GM23338 (cell line): Measurements from ENCODE around the gene GRIN3A.

Experiments used
- CREB1 ChIP-seq: fragments of 250-450 bp; sonication (Bioruptor Pico); IDR thresholded peaks from 2 replicates; pipeline ENCODE4 v1.5.0; 2020; ENCODE audit warnings: low read depth, mild to moderate bottlenecking, moderate library complexity
- EZH2 ChIP-seq: fragments of 200-600 bp; sonication (generic); IDR thresholded peaks from one replicate; pipeline ENCODE4 v1.8.0; 2017; ENCODE audit warnings: antibody characterized with exemption, mild to moderate bottlenecking, low read depth; ENCODE audit not compliant: unreplicated experiment
- EZH2phosphoT487 ChIP-seq: fragments of 200-600 bp; sonication (generic); IDR thresholded peaks from one replicate; pipeline ENCODE4 v1.8.1; 2018; ENCODE audit warnings: antibody characterized with exemption; ENCODE audit not compliant: unreplicated experiment
- JUNB ChIP-seq: IDR thresholded peaks from one replicate; pipeline ENCODE4 v1.6.1; 2016; ENCODE audit warnings: antibody characterized with exemption; ENCODE audit not compliant: unreplicated experiment
- POLR2AphosphoS5 ChIP-seq: IDR thresholded peaks from 2 replicates; pipeline ENCODE4 v1.6.1; 2016; ENCODE audit warnings: antibody characterized with exemption, low read depth
- STAT1 ChIP-seq: IDR thresholded peaks from one replicate; pipeline ENCODE4 v1.6.1; 2016; ENCODE audit warnings: antibody characterized with exemption; ENCODE audit not compliant: unreplicated experiment
- ZNF114 ChIP-seq: fragments of 250-450 bp; sonication (Bioruptor Pico); IDR thresholded peaks from 2 replicates; pipeline ENCODE4 v1.5.0; 2020; ENCODE audit warnings: mild to moderate bottlenecking, moderate library complexity
- ZNF331 ChIP-seq: fragments of 250-450 bp; sonication (Bioruptor Pico); IDR thresholded peaks from 2 replicates; pipeline ENCODE4 v1.5.0; 2020; ENCODE audit warnings: low read depth, mild to moderate bottlenecking, moderate library complexity
- TF ChIP-seq, protein P1 (sequence below), 2 experiments: fragments of 200-600 bp in 1 of 2; sonication (generic) in 1 of 2; conservative IDR thresholded peaks; 2 replicates each; pipeline versions ENCODE4 v1.5.1 to v1.6.1; 2016 to 2017; ENCODE audit warnings: antibody characterized with exemption in 2 of 2, low read depth in 2 of 2, mild to moderate bottlenecking in 2 of 2, moderate library complexity in 1 of 2
- TF ChIP-seq, protein P2 (sequence below): IDR thresholded peaks from one replicate; pipeline ENCODE4 v1.6.1; 2018; ENCODE audit warnings: antibody characterized with exemption; ENCODE audit not compliant: unreplicated experiment

DNA sequence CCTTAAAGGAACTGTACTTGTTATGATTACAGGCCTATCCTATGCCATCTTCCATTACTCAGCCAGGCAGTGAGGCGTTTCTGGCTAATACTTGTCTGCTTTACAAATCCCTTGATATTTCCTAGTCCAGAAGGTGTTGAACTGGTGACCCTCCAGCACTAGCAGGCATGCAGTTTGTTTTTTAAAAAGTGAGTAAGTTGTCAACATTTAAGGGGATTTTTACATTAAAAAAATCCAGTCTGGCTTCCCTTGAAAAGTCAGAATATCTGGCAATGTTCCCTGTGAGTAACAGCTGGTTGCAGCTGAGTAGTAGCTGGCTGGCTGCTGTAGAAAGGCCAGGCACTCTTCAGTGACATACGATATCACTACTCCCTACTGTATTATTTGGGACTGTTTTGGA, 21.8 kb downstream of the GRIN3A start:
- TF ChIP-seq, protein P1, sequence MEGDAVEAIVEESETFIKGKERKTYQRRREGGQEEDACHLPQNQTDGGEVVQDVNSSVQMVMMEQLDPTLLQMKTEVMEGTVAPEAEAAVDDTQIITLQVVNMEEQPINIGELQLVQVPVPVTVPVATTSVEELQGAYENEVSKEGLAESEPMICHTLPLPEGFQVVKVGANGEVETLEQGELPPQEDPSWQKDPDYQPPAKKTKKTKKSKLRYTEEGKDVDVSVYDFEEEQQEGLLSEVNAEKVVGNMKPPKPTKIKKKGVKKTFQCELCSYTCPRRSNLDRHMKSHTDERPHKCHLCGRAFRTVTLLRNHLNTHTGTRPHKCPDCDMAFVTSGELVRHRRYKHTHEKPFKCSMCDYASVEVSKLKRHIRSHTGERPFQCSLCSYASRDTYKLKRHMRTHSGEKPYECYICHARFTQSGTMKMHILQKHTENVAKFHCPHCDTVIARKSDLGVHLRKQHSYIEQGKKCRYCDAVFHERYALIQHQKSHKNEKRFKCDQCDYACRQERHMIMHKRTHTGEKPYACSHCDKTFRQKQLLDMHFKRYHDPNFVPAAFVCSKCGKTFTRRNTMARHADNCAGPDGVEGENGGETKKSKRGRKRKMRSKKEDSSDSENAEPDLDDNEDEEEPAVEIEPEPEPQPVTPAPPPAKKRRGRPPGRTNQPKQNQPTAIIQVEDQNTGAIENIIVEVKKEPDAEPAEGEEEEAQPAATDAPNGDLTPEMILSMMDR (conservative IDR thresholded peaks at IDR 0.05; ENCODE audit: low read depth in 2 of 2), result no peak
- TF ChIP-seq, protein P2, sequence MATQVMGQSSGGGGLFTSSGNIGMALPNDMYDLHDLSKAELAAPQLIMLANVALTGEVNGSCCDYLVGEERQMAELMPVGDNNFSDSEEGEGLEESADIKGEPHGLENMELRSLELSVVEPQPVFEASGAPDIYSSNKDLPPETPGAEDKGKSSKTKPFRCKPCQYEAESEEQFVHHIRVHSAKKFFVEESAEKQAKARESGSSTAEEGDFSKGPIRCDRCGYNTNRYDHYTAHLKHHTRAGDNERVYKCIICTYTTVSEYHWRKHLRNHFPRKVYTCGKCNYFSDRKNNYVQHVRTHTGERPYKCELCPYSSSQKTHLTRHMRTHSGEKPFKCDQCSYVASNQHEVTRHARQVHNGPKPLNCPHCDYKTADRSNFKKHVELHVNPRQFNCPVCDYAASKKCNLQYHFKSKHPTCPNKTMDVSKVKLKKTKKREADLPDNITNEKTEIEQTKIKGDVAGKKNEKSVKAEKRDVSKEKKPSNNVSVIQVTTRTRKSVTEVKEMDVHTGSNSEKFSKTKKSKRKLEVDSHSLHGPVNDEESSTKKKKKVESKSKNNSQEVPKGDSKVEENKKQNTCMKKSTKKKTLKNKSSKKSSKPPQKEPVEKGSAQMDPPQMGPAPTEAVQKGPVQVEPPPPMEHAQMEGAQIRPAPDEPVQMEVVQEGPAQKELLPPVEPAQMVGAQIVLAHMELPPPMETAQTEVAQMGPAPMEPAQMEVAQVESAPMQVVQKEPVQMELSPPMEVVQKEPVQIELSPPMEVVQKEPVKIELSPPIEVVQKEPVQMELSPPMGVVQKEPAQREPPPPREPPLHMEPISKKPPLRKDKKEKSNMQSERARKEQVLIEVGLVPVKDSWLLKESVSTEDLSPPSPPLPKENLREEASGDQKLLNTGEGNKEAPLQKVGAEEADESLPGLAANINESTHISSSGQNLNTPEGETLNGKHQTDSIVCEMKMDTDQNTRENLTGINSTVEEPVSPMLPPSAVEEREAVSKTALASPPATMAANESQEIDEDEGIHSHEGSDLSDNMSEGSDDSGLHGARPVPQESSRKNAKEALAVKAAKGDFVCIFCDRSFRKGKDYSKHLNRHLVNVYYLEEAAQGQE, result no peak
- no peak for TF ChIP-seq POLR2AphosphoS5
- no peak for TF ChIP-seq JUNB
- no peak for TF ChIP-seq EZH2
- no peak for TF ChIP-seq EZH2phosphoT487
- no peak for TF ChIP-seq ZNF114 (CRISPR knock-in tag)
- no peak for TF ChIP-seq STAT1
- no peak for TF ChIP-seq CREB1
- no peak for TF ChIP-seq ZNF331 (CRISPR knock-in tag)
